Stimulated activated effector memory CD8-positive, alpha-beta T cell treated with anti-CD3 and anti-CD28 coated beads, Interleukin-12 subunit alpha, Interleukin-12 subunit beta, amount 100 ng/mL, for 72 hours (primary cell): ENCODE results near the gene APP.

Experiments
- ATAC-seq: fragments of 150-1000 bp; cut with Tn5 transposase; 2 replicates; pipeline ENCODE4 v1.10.0; 2021
- DNase-seq, 2 donors: peaks; one replicate each; pipeline ENCODE4 v3.0.0; 2021 to 2022; ENCODE audit warnings: low spot score in 2 of 2
- H3K27ac Mint-ChIP-seq: one replicate; pipeline ENCODE4 v1.8.0; 2022; ENCODE audit warnings: mild to moderate bottlenecking, mixed read lengths
- H3K36me3 Mint-ChIP-seq: one replicate; pipeline ENCODE4 v1.8.0; 2022; ENCODE audit warnings: mild to moderate bottlenecking, mixed read lengths
- H3K4me1 Mint-ChIP-seq: one replicate; pipeline ENCODE4 v1.8.0; 2022; ENCODE audit warnings: mixed read lengths
- H3K4me3 Mint-ChIP-seq: one replicate; pipeline ENCODE4 v1.8.0; 2022; ENCODE audit warnings: mild to moderate bottlenecking, mixed read lengths
- H3K9me3 Mint-ChIP-seq: one replicate; pipeline ENCODE4 v1.8.0; 2022; ENCODE audit warnings: mixed read lengths

APP gene

GRCh38 chr21:26125433-26126167 is 45.0 kb downstream of the APP start:
- no peaks in the 10 kb centered on the region for H3K4me1 Mint-ChIP-seq
- no peak overlapping the region for H3K27ac Mint-ChIP-seq
- H3K36me3 Mint-ChIP-seq = no peaks in the 10 kb centered on the region
- no peak overlapping the region for H3K4me3 Mint-ChIP-seq
- ATAC-seq (no peak), DNase-seq (no peak)
- no peaks in the 10 kb centered on the region for H3K9me3 Mint-ChIP-seq

DNA sequence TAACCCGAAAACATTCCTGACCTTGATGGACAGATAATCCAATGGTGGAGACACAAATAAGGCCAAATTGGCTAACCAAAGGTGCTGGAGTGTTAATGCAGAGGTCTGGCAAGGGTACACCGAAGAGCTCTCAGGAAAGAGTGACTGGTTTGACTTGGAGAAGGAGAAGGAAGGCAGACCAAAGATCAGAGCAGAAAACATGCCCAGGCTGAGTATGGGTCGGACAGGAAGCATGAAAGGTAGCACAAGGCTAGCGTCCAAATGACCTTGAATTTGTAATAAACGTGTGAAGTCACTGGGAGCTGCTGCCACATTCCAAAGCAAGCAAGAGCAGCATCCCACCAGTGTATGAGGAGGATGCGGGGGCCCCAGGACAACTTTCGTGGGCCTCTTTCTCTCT is 45.7 kb downstream of the APP start:
- Mint-ChIP-seq H3K9me3 (no peaks in the 10 kb centered on the region), H3K4me3 (no peak overlapping the region), H3K27ac (no peak overlapping the region), H3K36me3 (no peaks in the 10 kb centered on the region), H3K4me1 (no peaks in the 10 kb centered on the region)
- ATAC-seq = no peak
- DNase-seq = no peak

GRCh38 chr21:26124421-26124833 is 46.1 kb downstream of the APP start:
- Mint-ChIP-seq H3K4me3 (no peak overlapping the region), H3K27ac (no peak overlapping the region), H3K36me3 (no peaks in the 10 kb centered on the region), H3K4me1 (no peaks in the 10 kb centered on the region), H3K9me3 (no peaks in the 10 kb centered on the region)
- DNase-seq = no peak
- no peak for ATAC-seq

- Mint-ChIP-seq H3K27ac (no peak overlapping the region), H3K4me1 (no peaks in the 10 kb centered on the region), H3K4me3 (no peak overlapping the region), H3K9me3 (no peaks in the 10 kb centered on the region), H3K36me3 (no peaks in the 10 kb centered on the region)
- ATAC-seq = no peak
- DNase-seq = no peak
These were observed 47.6 kb downstream of the APP start for GRCh38 chr21:26123012-26123411.

DNA sequence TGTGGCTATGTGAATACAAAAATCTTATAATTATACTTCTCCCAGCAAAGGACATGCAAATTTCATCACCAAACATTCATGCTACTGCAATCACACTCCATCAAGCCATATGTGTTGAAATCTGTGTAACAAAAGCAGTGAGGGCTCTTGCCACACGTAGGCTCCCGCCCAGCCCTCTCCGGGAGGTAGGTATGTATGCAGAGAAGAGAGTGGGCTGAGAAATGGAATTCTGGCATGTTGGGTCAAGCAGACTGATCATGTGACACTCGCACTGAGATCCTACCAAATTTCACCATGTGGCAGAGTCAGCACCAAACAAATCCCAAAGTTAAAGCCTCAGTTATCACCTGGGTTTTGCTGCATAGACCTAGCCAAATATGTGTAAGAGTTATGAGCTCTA is 49.7 kb downstream of the APP start:
- Mint-ChIP-seq H3K4me3 (no peak overlapping the region), H3K27ac (no peak overlapping the region), H3K4me1 (no peaks in the 10 kb centered on the region), H3K9me3 (no peaks in the 10 kb centered on the region), H3K36me3 (no peaks in the 10 kb centered on the region)
- DNase-seq (no peak), ATAC-seq (no peak)

DNA sequence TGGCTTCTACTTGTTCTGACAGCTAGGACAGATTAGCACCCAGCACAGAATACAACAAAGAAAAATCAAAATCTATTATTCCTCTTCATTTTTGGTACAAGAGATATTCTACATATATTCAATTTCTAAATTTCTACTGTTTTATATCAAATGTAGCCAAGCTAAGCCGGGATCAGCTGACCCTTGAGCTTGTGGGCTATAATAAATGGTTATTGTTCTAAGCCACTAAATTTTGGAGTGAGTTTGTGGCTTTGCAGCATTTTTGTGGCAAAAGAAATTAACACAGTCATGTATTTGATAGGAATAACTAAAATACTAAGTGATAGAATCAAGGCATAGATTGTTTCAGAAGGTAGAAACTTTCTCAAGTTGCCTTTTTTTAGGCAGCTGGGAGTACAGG is 50.7 kb downstream of the APP start:
- no peaks in the 10 kb centered on the region for H3K36me3 Mint-ChIP-seq
- no peaks in the 10 kb centered on the region for H3K9me3 Mint-ChIP-seq
- DNase-seq (no peak), ATAC-seq (no peak)
- H3K4me3 Mint-ChIP-seq = no peak overlapping the region
- H3K4me1 Mint-ChIP-seq = no peaks in the 10 kb centered on the region
- H3K27ac Mint-ChIP-seq = no peak overlapping the region

GRCh38 chr21:26118938-26119540 is 51.5 kb downstream of the APP start:
- ATAC-seq (no peak), DNase-seq (no peak)
- Mint-ChIP-seq H3K4me1 (no peaks in the 10 kb centered on the region), H3K36me3 (no peaks in the 10 kb centered on the region), H3K9me3 (no peaks in the 10 kb centered on the region), H3K4me3 (no peak overlapping the region), H3K27ac (no peak overlapping the region)

DNA sequence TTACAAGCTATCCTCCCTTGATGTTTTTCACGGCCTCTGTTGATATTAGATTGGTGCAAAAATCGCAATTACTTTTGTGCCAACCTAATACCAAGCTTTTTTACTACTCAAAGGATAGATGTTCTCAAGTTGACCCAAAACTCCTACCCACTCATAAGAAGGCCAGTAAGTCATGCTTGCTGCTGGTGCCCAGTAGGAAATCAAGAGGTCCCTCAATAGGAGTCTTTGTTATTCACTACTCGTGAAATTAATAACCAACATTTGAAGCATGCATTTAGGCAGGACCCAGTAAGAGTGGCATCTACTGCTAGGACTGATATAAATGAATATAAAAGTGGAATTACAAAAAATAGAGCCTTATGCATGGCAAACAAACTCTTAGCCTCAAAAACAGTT is 52.6 kb downstream of the APP start:
- Mint-ChIP-seq H3K4me3 (no peak overlapping the region), H3K36me3 (no peaks in the 10 kb centered on the region), H3K9me3 (no peaks in the 10 kb centered on the region), H3K27ac (no peak overlapping the region), H3K4me1 (no peaks in the 10 kb centered on the region)
- no peak for ATAC-seq
- DNase-seq = no peak

GRCh38 chr21:26117324-26117971 is 53.1 kb downstream of the APP start:
- peaks cover 2% of the 10 kb centered on the region for H3K9me3 Mint-ChIP-seq
- H3K4me1 Mint-ChIP-seq = no peaks in the 10 kb centered on the region
- no peak overlapping the region for H3K4me3 Mint-ChIP-seq
- ATAC-seq (no peak), DNase-seq (no peak)
- H3K27ac Mint-ChIP-seq = no peak overlapping the region
- H3K36me3 Mint-ChIP-seq = no peaks in the 10 kb centered on the region

GRCh38 chr21:26116456-26117011 is 54.0 kb downstream of the APP start:
- no peaks in the 10 kb centered on the region for H3K4me1 Mint-ChIP-seq

GRCh38 chr21:26115899-26116298 is 54.7 kb downstream of the APP start:
- DNase-seq (no peak), ATAC-seq (no peak)

More at GRCh38 chr21:26116456-26117011, 54.0 kb downstream of the APP start:
- H3K9me3 Mint-ChIP-seq = peaks cover 2% of the 10 kb centered on the region
- no peak for ATAC-seq
- H3K36me3 Mint-ChIP-seq = no peaks in the 10 kb centered on the region
- H3K27ac Mint-ChIP-seq = no peak overlapping the region
- H3K4me3 Mint-ChIP-seq = no peak overlapping the region
- DNase-seq = no peak

DNA sequence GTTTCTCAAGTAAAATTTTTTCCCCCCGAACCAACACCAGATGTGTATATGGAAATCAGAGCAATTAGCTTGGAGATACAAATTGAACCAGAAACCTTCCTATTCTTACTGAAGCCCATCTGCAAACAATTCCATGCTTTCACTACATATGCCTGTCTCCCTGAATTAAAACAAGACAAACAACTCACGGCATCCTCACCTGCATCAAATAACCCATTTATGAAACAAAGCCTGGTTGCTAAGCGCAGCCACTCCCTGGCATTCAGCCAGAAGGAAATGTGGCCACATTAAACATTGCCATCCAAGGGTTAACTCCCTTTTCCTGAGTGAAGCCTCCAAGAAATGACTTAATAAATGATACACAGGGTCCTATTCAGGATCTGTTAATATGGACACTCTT is 55.3 kb downstream of the APP start:
- H3K4me3 Mint-ChIP-seq = no peak overlapping the region
- no peak for ATAC-seq
- H3K9me3 Mint-ChIP-seq = peaks cover 2% of the 10 kb centered on the region
- no peak for DNase-seq
- H3K36me3 Mint-ChIP-seq = no peaks in the 10 kb centered on the region
- H3K4me1 Mint-ChIP-seq = no peaks in the 10 kb centered on the region
- H3K27ac Mint-ChIP-seq = no peak overlapping the region

More at GRCh38 chr21:26115899-26116298, 54.7 kb downstream of the APP start:
- no peaks in the 10 kb centered on the region for H3K36me3 Mint-ChIP-seq
- H3K4me3 Mint-ChIP-seq = no peak overlapping the region
- no peaks in the 10 kb centered on the region for H3K4me1 Mint-ChIP-seq
- no peak overlapping the region for H3K27ac Mint-ChIP-seq
- H3K9me3 Mint-ChIP-seq = peaks cover 2% of the 10 kb centered on the region

- no peak overlapping the region for H3K27ac Mint-ChIP-seq
- DNase-seq = no peak
- H3K4me1 Mint-ChIP-seq = no peaks in the 10 kb centered on the region
- no peak overlapping the region for H3K4me3 Mint-ChIP-seq
- no peaks in the 10 kb centered on the region for H3K36me3 Mint-ChIP-seq
- no peak for ATAC-seq
- H3K9me3 Mint-ChIP-seq = peaks cover 2% of the 10 kb centered on the region
These were observed 57.6 kb downstream of the APP start for GRCh38 chr21:26112975-26113374.

DNA sequence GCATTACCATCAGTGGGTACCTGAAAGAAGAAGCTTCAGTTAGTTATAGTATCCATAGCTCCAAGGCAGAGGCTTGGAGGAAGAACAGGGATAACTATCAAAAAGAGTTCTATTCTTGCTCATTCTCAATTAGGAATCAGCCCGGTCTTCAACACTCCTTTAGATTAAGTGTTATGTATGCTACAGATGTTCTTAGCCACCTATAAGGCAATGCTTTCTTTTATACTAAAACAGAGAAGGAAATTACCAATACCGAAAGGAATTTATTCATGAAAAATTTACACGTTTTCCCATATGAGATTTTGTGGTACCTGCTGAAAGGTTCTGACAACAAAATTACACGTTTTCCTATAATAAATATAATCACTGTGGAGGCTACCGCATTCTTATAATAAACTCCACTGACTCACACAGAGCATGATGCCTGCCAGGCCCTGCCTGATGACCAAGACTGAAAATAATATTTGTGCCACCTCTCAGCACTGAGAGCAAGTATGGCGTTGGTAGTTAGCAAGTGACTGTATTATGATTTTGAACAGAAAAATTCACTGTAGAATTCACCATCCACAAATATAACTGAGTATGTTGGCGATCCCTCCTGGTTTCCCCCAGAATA is 58.3 kb downstream of the APP start:
- DNase-seq (no peak), ATAC-seq (peak; percentile 85)
- H3K9me3 Mint-ChIP-seq = peaks cover 5% of the 10 kb centered on the region
- H3K27ac Mint-ChIP-seq = no peak overlapping the region
- no peaks in the 10 kb centered on the region for H3K4me1 Mint-ChIP-seq
- H3K4me3 Mint-ChIP-seq = no peak overlapping the region
- no peaks in the 10 kb centered on the region for H3K36me3 Mint-ChIP-seq

GRCh38 chr21:26110715-26111114 is 59.9 kb downstream of the APP start:
- no peak for ATAC-seq
- Mint-ChIP-seq H3K4me1 (no peaks in the 10 kb centered on the region), H3K9me3 (peaks cover 5% of the 10 kb centered on the region), H3K4me3 (no peak overlapping the region), H3K27ac (no peak overlapping the region), H3K36me3 (no peaks in the 10 kb centered on the region)
- DNase-seq = no peak
